ENCODE results near the gene HSPA4. TPM values are rescaled to one million over a fixed set of nuclear protein-coding genes. Genes with fewer than 3 reads are reported as not detected.
"Not testable (repeated sequence)": the region's sequence is repeated elsewhere in the genome, so short reads cannot be mapped to it uniquely, and the experiment has no call there.

HSPA4 gene
- total and polyA plus RNA-seq, 4 donors = 33.0 to 102 (median 62.5) TPM

DNA sequence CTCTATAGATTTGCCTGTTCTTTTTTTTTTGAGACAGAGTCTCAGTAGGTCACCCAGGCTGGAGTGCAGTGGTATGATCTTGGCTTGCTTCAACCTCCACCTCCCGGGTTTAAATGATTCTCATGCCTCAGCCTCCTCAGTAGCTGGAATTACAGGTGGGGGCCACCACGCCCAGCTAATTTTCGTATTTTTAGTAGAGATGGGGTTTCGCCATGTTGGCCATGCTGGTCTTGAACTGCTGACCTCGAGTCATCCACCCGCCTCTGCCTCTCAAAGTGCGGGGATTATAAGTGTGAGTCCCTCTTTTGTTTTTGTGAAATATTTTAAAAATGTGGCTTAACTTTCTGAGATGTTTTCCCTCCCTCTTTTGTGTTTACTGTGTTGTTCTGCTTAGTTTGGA lies 29.2 kb downstream of the HSPA4 start:
- WGBS, 2 donors = 95 to 97% methylated on average over 7 of the region's 7 CpGs
- H3K9me3 ChIP-seq (ENCODE audit: control insufficient read depth in 4 of 4, insufficient read depth in 3 of 4, low read length in 3 of 4) = no peaks in the 10 kb centered on the region
- DNase-seq = no peak
- no peak for ATAC-seq (ENCODE audit: insufficient read depth, low FRiP score)
- H3K27me3 ChIP-seq (ENCODE audit: control insufficient read depth in 3 of 3, insufficient read depth in 3 of 3, low read length in 2 of 3) = no peaks in the 10 kb centered on the region
- H3K4me1 ChIP-seq (ENCODE audit: control insufficient read depth in 5 of 5, insufficient read depth in 5 of 5, low read length in 5 of 5) = no peaks in the 10 kb centered on the region
- no peak overlapping the region for H3K9ac ChIP-seq (ENCODE audit: insufficient read depth in 1 of 2, low read length in 2 of 2)
- H3K27ac ChIP-seq (ENCODE audit: low read depth in 1 of 2, low read length in 1 of 2) = no peak overlapping the region
- peaks cover 3 to 11% (median 7%) of the 10 kb centered on the region in 4 donors for H3K36me3 ChIP-seq (ENCODE audit: control insufficient read depth in 4 of 4, insufficient read depth in 4 of 4, low read length in 4 of 4)
- H3K4me3 ChIP-seq = no peak overlapping the region
- TF ChIP-seq, protein P1, sequence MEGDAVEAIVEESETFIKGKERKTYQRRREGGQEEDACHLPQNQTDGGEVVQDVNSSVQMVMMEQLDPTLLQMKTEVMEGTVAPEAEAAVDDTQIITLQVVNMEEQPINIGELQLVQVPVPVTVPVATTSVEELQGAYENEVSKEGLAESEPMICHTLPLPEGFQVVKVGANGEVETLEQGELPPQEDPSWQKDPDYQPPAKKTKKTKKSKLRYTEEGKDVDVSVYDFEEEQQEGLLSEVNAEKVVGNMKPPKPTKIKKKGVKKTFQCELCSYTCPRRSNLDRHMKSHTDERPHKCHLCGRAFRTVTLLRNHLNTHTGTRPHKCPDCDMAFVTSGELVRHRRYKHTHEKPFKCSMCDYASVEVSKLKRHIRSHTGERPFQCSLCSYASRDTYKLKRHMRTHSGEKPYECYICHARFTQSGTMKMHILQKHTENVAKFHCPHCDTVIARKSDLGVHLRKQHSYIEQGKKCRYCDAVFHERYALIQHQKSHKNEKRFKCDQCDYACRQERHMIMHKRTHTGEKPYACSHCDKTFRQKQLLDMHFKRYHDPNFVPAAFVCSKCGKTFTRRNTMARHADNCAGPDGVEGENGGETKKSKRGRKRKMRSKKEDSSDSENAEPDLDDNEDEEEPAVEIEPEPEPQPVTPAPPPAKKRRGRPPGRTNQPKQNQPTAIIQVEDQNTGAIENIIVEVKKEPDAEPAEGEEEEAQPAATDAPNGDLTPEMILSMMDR (IDR thresholded peaks at IDR 0.05; ENCODE audit: control extremely low read depth, extremely low read depth) = no peak

DNA sequence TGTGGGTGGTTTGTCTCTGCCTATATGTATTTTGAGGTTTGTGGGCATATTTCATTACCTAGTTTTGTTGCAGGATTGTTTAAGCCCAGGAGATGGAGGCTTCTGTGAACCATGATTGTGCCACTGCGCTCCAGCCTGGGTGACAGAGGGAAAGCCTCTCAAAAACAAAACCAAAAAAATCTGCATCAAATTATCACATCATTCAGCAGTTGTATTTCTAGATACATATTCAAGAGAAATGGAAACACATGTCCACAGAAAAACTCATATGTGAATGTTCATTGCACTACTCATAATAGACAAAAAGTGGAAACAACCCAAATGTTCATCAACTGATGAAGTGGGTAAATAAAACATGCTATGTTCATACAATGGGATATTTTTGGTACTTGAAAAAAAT lies 29.9 kb downstream of the HSPA4 start:
- ATAC-seq (ENCODE audit: insufficient read depth, low FRiP score) = no peak
- Histone ChIP-seq H3K36me3 (ENCODE audit: control insufficient read depth in 4 of 4, insufficient read depth in 4 of 4, low read length in 4 of 4) (peaks cover 3 to 17% (median 7%) of the 10 kb centered on the region in 4 donors), H3K4me3 (no peak overlapping the region), H3K27ac (ENCODE audit: low read depth in 1 of 2, low read length in 1 of 2) (no peak overlapping the region), H3K27me3 (ENCODE audit: control insufficient read depth in 3 of 3, insufficient read depth in 3 of 3, low read length in 2 of 3) (no peaks in the 10 kb centered on the region), H3K4me1 (ENCODE audit: control insufficient read depth in 5 of 5, insufficient read depth in 5 of 5, low read length in 5 of 5) (no peaks in the 10 kb centered on the region), H3K9ac (ENCODE audit: insufficient read depth in 1 of 2, low read length in 2 of 2) (no peak overlapping the region), H3K9me3 (ENCODE audit: control insufficient read depth in 4 of 4, insufficient read depth in 3 of 4, low read length in 3 of 4) (no peaks in the 10 kb centered on the region)
- no peak for DNase-seq
- 94 to 100% methylated on average over 1 of the region's 1 CpG for WGBS, 2 donors
- TF ChIP-seq, protein P1 (IDR thresholded peaks at IDR 0.05; ENCODE audit: control extremely low read depth, extremely low read depth) = no peak

DNA sequence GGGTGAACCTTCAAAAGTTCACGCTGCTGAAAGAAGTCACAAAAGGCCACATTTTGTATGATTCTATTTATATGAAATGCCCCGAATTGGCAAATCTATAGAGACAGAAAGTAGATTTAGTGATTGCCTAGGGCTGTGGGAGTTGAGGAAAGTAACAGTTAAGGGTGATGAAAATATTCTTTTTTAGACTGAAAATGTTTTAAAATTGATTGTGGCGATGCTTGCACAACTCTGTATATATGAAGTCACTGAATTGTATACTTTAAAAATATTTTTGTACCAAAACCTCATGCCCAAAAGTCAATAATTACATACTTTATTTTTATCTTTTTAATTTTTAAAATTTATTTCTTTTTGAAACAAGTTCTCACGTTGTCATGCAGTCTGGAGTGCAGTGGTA lies 30.3 kb downstream of the HSPA4 start:
- TF ChIP-seq, protein P1 (IDR thresholded peaks at IDR 0.05; ENCODE audit: control extremely low read depth, extremely low read depth) = no peak
- WGBS, 2 donors = 94 to 95% methylated on average over 4 of the region's 4 CpGs

DNA sequence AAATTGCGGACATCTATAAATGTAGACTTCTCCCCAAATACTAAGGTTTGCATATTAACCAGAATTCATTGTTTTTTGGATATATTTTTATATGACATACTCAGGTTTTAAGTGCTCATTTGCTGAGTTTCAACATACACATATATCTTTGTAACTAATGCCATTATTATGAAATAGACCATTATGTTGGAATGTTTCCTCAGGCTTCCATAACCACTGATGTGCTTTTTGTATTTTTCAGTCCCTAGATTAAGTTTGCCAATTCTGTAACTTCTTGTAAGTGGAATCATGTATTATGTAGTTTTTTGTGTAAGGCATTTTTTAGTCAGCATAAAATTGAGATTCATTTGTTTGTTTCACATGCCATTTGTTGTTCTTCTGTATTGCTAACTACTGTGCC lies 32.1 kb downstream of the HSPA4 start:
- ATAC-seq (ENCODE audit: insufficient read depth, low FRiP score) (no peak), DNase-seq (peak in 1 of 3 donors; percentile 6)
- H3K9ac ChIP-seq (ENCODE audit: insufficient read depth in 1 of 2, low read length in 2 of 2) = no peak overlapping the region
- peaks cover 9 to 15% (median 12%) of the 10 kb centered on the region in 4 donors for H3K36me3 ChIP-seq (ENCODE audit: control insufficient read depth in 4 of 4, insufficient read depth in 4 of 4, low read length in 4 of 4)
- H3K27ac ChIP-seq (ENCODE audit: low read depth in 1 of 2, low read length in 1 of 2) = no peak overlapping the region
- no peaks in the 10 kb centered on the region for H3K9me3 ChIP-seq (ENCODE audit: control insufficient read depth in 4 of 4, insufficient read depth in 3 of 4, low read length in 3 of 4)
- TF ChIP-seq, protein P1 (IDR thresholded peaks at IDR 0.05; ENCODE audit: control extremely low read depth, extremely low read depth) = no peak
- WGBS, 2 donors = 99 to 100% methylated on average over 1 of the region's 1 CpG
- no peaks in the 10 kb centered on the region for H3K4me1 ChIP-seq (ENCODE audit: control insufficient read depth in 5 of 5, insufficient read depth in 5 of 5, low read length in 5 of 5)
- no peak overlapping the region for H3K4me3 ChIP-seq
- H3K27me3 ChIP-seq (ENCODE audit: control insufficient read depth in 3 of 3, insufficient read depth in 3 of 3, low read length in 2 of 3) = no peaks in the 10 kb centered on the region

More for the DNA sequence above, 30.3 kb downstream of the HSPA4 start:
- no peak for ATAC-seq (ENCODE audit: insufficient read depth, low FRiP score)
- Histone ChIP-seq H3K9ac (ENCODE audit: insufficient read depth in 1 of 2, low read length in 2 of 2) (no peak overlapping the region), H3K36me3 (ENCODE audit: control insufficient read depth in 4 of 4, insufficient read depth in 4 of 4, low read length in 4 of 4) (peaks cover 3 to 17% (median 7%) of the 10 kb centered on the region in 4 donors), H3K27me3 (ENCODE audit: control insufficient read depth in 3 of 3, insufficient read depth in 3 of 3, low read length in 2 of 3) (no peaks in the 10 kb centered on the region), H3K9me3 (ENCODE audit: control insufficient read depth in 4 of 4, insufficient read depth in 3 of 4, low read length in 3 of 4) (no peaks in the 10 kb centered on the region), H3K4me1 (ENCODE audit: control insufficient read depth in 5 of 5, insufficient read depth in 5 of 5, low read length in 5 of 5) (no peaks in the 10 kb centered on the region), H3K4me3 (no peak overlapping the region), H3K27ac (ENCODE audit: low read depth in 1 of 2, low read length in 1 of 2) (no peak overlapping the region)
- no peak for DNase-seq

DNA sequence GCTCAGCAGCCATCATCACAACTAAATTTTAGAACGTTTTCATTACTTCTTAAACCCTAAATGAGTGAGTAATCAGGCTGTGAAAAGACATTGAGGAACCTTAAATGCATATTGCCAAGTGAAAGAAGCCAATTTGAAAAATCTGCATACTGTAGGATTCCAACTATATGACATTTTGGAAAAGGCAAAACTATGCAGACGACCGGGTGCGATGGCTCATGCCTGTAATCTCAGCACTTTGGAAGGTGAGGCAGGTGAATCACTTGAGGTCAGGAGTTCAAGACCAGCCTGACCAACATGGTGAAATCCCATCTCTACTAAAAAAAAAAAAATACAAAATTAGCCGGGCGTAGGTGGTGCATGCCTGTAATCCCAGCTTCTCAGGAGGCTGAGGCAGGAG lies 33.4 kb downstream of the HSPA4 start:
- H3K27ac ChIP-seq (ENCODE audit: low read depth in 1 of 2, low read length in 1 of 2); ATAC-seq (ENCODE audit: insufficient read depth, low FRiP score); H3K9ac ChIP-seq (ENCODE audit: insufficient read depth in 1 of 2, low read length in 2 of 2); H3K27me3 ChIP-seq (ENCODE audit: control insufficient read depth in 3 of 3, insufficient read depth in 3 of 3, low read length in 2 of 3); H3K4me1 ChIP-seq (ENCODE audit: control insufficient read depth in 5 of 5, insufficient read depth in 5 of 5, low read length in 5 of 5); H3K4me3 ChIP-seq; DNase-seq; H3K9me3 ChIP-seq (ENCODE audit: control insufficient read depth in 4 of 4, insufficient read depth in 3 of 4, low read length in 3 of 4): not testable (repeated sequence)
- H3K36me3 ChIP-seq (ENCODE audit: control insufficient read depth in 4 of 4, insufficient read depth in 4 of 4, low read length in 4 of 4) = peaks cover 9 to 19% (median 15%) of the 10 kb centered on the region in 4 donors
- WGBS, 2 donors = 96% methylated on average over 6 of the region's 6 CpGs

Measured in lung (tissue), 12 donors.